ENCODE data around the gene BSND.

Gene BSND

GRCh38 chr1:54998100-54998499 is 633 bp upstream of the BSND start:
- H3K4me1 Mint-ChIP-seq, result peaks cover 43% of the 10 kb centered on the region
- H3K4me3 Mint-ChIP-seq, result no peak overlapping the region
- H3K36me3 Mint-ChIP-seq (ENCODE audit: low read depth), result no peaks in the 10 kb centered on the region
- peaks cover 57% of the 10 kb centered on the region for H3K27me3 Mint-ChIP-seq (ENCODE audit: low read depth, poor library complexity)
- H3K27ac Mint-ChIP-seq, result no peak overlapping the region
- no peak for TF ChIP-seq CTCF (IDR thresholded peaks at IDR 0.05)
- no peak for DNase-seq
- no peaks in the 10 kb centered on the region for H3K9me3 Mint-ChIP-seq

GRCh38 chr1:55000110-55001085 is 1.7 kb downstream of the BSND start:
- no peak overlapping the region for H3K4me3 Mint-ChIP-seq
- H3K4me1 Mint-ChIP-seq, result peaks cover 25% of the 10 kb centered on the region

GRCh38 chr1:55001311-55001710 is 2.6 kb downstream of the BSND start:
- Mint-ChIP-seq H3K36me3 (ENCODE audit: low read depth) (no peaks in the 10 kb centered on the region), H3K4me3 (no peak overlapping the region), H3K4me1 (peaks cover 18% of the 10 kb centered on the region)

More at GRCh38 chr1:55000110-55001085, 1.7 kb downstream of the BSND start:
- no peak for TF ChIP-seq CTCF (IDR thresholded peaks at IDR 0.05)
- no peak overlapping the region for H3K27ac Mint-ChIP-seq
- H3K36me3 Mint-ChIP-seq (ENCODE audit: low read depth), result no peaks in the 10 kb centered on the region
- DNase-seq, result no peak
- peaks cover 52% of the 10 kb centered on the region for H3K27me3 Mint-ChIP-seq (ENCODE audit: low read depth, poor library complexity)
- no peaks in the 10 kb centered on the region for H3K9me3 Mint-ChIP-seq

GRCh38 chr1:55002686-55003085 is 4.0 kb downstream of the BSND start:
- H3K4me3 Mint-ChIP-seq, result no peak overlapping the region
- H3K27ac Mint-ChIP-seq, result no peak overlapping the region
- DNase-seq, result no peak
- no peaks in the 10 kb centered on the region for H3K36me3 Mint-ChIP-seq (ENCODE audit: low read depth)
- H3K9me3 Mint-ChIP-seq, result no peaks in the 10 kb centered on the region
- peaks cover 33% of the 10 kb centered on the region for H3K27me3 Mint-ChIP-seq (ENCODE audit: low read depth, poor library complexity)
- TF ChIP-seq CTCF (IDR thresholded peaks at IDR 0.05), result no peak
- peaks cover 7% of the 10 kb centered on the region for H3K4me1 Mint-ChIP-seq

More at GRCh38 chr1:55001311-55001710, 2.6 kb downstream of the BSND start:
- H3K27me3 Mint-ChIP-seq (ENCODE audit: low read depth, poor library complexity), result peaks cover 43% of the 10 kb centered on the region
- H3K9me3 Mint-ChIP-seq, result no peaks in the 10 kb centered on the region
- no peak for TF ChIP-seq CTCF (IDR thresholded peaks at IDR 0.05)
- DNase-seq, result no peak
- H3K27ac Mint-ChIP-seq, result no peak overlapping the region

- Mint-ChIP-seq H3K9me3 (peaks cover 15% of the 10 kb centered on the region), H3K4me1 (no peaks in the 10 kb centered on the region), H3K36me3 (ENCODE audit: low read depth) (no peaks in the 10 kb centered on the region), H3K27me3 (ENCODE audit: low read depth, poor library complexity) (peaks cover 13% of the 10 kb centered on the region), H3K4me3 (no peak overlapping the region), H3K27ac (no peak overlapping the region)
- no peak for DNase-seq
- no peak for TF ChIP-seq CTCF (IDR thresholded peaks at IDR 0.05)
Observed at GRCh38 chr1:55005351-55006140, 6.8 kb downstream of the BSND start.

All from nephron progenitor cell (in vitro differentiated cells).